ENCODE results near the gene HCK.

HCK gene

DNA sequence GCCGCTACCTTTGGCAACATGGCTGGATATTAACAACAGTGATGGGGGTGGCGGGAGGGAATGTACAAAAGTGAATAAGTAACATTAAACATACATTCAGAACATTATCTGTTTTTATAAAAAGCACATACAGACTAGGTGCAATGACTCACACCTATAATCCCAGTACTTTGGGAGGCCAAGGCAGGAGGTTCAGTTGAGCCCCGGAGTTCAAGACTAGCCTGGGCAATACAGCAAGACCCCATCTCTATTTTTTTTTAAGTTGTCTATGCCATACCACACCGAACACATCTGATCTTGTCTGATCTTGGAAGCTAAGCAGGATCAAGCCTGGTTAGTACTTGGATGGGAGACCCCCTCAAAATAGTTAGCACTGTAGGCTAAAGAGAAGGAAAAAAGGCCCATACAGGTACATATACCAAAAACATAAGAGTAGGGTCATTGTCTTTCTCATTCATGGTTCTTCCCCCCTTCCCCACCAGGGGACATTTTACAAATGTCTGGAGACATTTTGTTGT, 1.7 kb upstream of the HCK start:
- Histone ChIP-seq H3K27me3 (ENCODE audit: insufficient read depth, low read length) (peaks cover 82% of the 10 kb centered on the region), H3K27ac (ENCODE audit: low read depth, low read length) (no peak overlapping the region)

DNA sequence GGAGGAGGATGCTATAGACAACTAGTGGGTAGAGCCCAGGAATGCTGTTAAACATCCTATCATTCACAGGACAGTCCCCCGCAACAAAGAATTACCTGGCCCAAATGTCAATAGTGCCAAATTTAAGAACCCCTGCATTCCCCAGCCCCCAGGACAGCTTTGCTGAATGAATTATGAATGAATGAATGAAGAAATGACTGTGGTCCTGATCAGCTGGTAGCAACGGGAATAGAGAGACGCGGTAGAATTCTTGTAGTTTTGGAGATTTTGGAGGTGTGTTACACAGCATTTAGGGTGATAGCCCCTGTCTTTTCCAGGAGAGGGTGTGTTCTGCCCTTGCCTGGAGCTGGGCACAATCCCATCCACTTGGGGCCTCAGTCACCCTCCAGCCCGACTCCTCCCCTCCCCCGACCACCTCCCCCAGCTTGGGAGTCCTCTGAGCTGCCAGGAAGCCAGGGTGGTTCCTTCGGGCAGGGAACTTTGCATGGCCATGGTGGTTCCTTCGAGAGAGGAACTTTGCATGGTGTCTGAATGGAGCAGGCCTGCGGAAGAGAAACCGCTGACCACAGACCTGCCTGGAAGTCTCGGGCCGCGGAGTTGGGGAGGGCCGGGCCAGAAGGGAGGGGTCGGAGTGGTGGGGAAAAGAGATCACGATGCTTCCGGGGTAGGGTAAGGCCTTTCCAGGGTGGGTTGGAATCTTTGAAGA, 1.0 kb upstream of the HCK start:
- no peak overlapping the region for H2AFZ ChIP-seq (ENCODE audit: low read length, unreplicated experiment)
- H3K36me3 ChIP-seq (ENCODE audit: insufficient read depth, low read length) = no peaks in the 10 kb centered on the region
- no peak overlapping the region for H3K27ac ChIP-seq (ENCODE audit: low read depth, low read length)
- no peak overlapping the region for H3K4me3 ChIP-seq (ENCODE audit: low read depth, low read length)
- no peaks in the 10 kb centered on the region for H3K79me2 ChIP-seq (ENCODE audit: control insufficient read depth, insufficient read depth, low read length, unreplicated experiment)
- no peaks in the 10 kb centered on the region for H3K4me1 ChIP-seq (ENCODE audit: control insufficient read depth, insufficient read depth, low read length, unreplicated experiment)
- H3K27me3 ChIP-seq (ENCODE audit: insufficient read depth, low read length) = peaks cover 85% of the 10 kb centered on the region

More for the DNA sequence above, 1.7 kb upstream of the HCK start:
- Histone ChIP-seq H3K79me2 (ENCODE audit: control insufficient read depth, insufficient read depth, low read length, unreplicated experiment) (no peaks in the 10 kb centered on the region), H2AFZ (ENCODE audit: low read length, unreplicated experiment) (no peak overlapping the region), H3K36me3 (ENCODE audit: insufficient read depth, low read length) (no peaks in the 10 kb centered on the region), H3K4me3 (ENCODE audit: low read depth, low read length) (no peak overlapping the region), H3K4me1 (ENCODE audit: control insufficient read depth, insufficient read depth, low read length, unreplicated experiment) (no peaks in the 10 kb centered on the region)

DNA sequence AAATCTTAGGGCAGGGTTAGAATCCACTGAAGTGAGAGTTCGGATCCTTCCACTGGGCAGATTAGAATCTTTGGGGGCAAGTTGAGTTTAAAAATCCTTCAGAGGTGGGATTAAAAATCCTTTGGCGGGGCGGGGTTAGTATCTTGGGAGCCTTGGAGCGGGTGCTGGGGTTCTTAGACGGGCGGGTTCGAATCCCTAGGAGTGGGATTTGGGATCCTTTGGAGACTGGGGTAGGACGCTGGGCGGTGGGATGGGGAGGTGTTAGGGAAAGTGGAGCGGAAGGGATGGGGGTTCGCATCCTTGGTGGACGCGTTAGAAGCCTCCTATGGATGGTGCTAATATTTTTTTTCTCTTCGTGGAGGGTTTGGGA, 337 bp upstream of the HCK start:
- no peaks in the 10 kb centered on the region for H3K36me3 ChIP-seq (ENCODE audit: insufficient read depth, low read length)
- H3K27ac ChIP-seq (ENCODE audit: low read depth, low read length) = no peak overlapping the region
- no peak overlapping the region for H3K4me3 ChIP-seq (ENCODE audit: low read depth, low read length)
- H3K79me2 ChIP-seq (ENCODE audit: control insufficient read depth, insufficient read depth, low read length, unreplicated experiment) = no peaks in the 10 kb centered on the region
- H3K27me3 ChIP-seq (ENCODE audit: insufficient read depth, low read length) = peaks cover 80% of the 10 kb centered on the region
- no peak overlapping the region for H2AFZ ChIP-seq (ENCODE audit: low read length, unreplicated experiment)
- no peaks in the 10 kb centered on the region for H3K4me1 ChIP-seq (ENCODE audit: control insufficient read depth, insufficient read depth, low read length, unreplicated experiment)

DNA sequence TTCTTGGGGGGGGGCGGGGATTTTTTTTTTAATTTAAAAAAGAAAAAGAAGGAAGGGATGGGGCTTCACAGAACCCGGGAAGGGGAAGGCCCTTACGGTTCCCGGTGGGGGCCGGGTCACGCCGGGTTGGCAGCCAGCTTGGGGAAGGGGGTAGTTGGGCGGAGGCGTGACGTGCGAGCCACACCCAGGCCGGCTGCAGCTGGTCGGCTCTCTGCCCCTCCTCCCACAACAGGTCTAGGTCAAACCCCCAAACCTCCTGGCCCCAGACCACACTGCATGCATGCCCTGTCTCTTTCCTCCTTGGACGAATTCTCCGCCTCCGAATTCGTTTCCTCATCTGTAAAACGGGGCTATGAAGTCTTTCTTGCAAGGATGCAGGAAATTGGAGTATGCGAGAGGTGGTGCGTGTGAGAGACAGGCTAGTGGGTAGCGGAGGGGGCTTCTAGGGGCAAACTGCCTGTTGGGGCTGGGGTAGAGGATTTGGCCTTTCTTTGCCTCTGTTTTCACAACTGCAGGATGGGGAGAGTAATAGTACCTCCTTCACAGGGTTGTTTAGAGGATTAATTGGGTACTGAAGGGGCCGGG, 828 bp downstream of the HCK start:
- no peaks in the 10 kb centered on the region for H3K36me3 ChIP-seq (ENCODE audit: insufficient read depth, low read length)
- H3K4me3 ChIP-seq (ENCODE audit: low read depth, low read length) = no peak overlapping the region
- H3K4me1 ChIP-seq (ENCODE audit: control insufficient read depth, insufficient read depth, low read length, unreplicated experiment) = no peaks in the 10 kb centered on the region
- H3K79me2 ChIP-seq (ENCODE audit: control insufficient read depth, insufficient read depth, low read length, unreplicated experiment) = no peaks in the 10 kb centered on the region
- H3K27ac ChIP-seq (ENCODE audit: low read depth, low read length) = no peak overlapping the region
- H3K27me3 ChIP-seq (ENCODE audit: insufficient read depth, low read length) = peaks cover 85% of the 10 kb centered on the region
- no peak overlapping the region for H2AFZ ChIP-seq (ENCODE audit: low read length, unreplicated experiment)

DNA sequence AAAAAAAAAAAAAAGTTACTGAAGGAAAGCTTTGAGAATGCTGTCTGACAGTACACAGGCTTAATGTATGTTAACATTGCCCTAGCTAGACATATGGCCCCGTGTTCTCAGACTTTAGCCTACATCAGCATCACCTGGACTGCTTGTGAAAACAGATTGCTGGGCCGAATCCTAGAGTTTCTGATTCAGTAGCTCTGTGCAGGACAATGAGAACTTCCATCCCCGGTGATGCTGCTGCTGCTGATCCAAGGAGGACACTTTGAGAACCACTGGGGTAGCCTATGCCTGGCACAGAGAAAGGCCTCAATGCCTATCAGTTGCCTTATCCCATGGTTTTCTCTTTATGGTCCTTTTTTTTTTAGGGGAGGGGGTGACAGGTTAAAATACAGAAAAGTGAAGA, 1.6 kb downstream of the HCK start:
- Histone ChIP-seq H3K79me2 (ENCODE audit: control insufficient read depth, insufficient read depth, low read length, unreplicated experiment) (no peaks in the 10 kb centered on the region), H3K27ac (ENCODE audit: low read depth, low read length) (no peak overlapping the region), H3K36me3 (ENCODE audit: insufficient read depth, low read length) (no peaks in the 10 kb centered on the region), H3K4me1 (ENCODE audit: control insufficient read depth, insufficient read depth, low read length, unreplicated experiment) (no peaks in the 10 kb centered on the region), H3K27me3 (ENCODE audit: insufficient read depth, low read length) (peaks cover 84% of the 10 kb centered on the region), H2AFZ (ENCODE audit: low read length, unreplicated experiment) (no peak overlapping the region), H3K4me3 (ENCODE audit: low read depth, low read length) (no peak overlapping the region)

DNA sequence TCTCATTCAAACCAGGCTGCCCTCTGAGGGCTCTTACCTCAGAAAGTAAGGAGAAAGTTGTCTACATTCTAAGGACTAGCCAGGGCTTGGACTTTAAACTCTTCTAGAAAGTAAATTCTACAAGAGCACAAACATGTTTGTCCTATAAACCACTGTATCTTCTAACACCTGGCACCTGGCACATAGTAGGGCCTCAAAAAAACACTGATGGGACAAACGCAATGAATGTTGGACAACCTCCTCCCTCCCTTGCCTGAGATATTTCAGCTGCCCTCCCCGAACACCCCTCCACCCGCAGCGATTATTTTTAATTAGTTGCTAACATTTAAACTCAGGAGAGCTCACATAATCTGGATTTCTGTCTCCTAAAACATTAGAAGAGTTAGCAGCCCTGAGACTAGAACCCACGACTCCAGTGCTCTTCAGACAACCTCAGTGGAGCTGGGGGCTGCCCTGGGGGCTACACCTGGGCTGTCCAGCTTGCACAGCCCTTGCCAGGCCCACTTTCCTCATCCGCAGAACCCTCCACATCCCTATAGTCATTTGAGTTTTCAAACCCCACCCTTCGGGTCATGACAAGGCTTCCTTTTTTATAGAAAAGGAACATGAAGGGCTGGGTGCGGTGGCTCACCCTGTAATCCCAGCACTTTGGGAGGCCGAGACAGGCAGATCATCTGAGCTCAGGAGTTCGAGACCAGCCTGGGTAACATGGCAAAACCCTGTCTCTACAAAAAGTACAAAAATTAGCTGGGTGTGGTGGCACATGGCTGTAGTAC, 4.9 kb downstream of the HCK start:
- Histone ChIP-seq H2AFZ (ENCODE audit: low read length, unreplicated experiment) (no peak overlapping the region), H3K4me1 (ENCODE audit: control insufficient read depth, insufficient read depth, low read length, unreplicated experiment) (no peaks in the 10 kb centered on the region), H3K36me3 (ENCODE audit: insufficient read depth, low read length) (no peaks in the 10 kb centered on the region), H3K27ac (ENCODE audit: low read depth, low read length) (no peak overlapping the region), H3K4me3 (ENCODE audit: low read depth, low read length) (no peak overlapping the region), H3K27me3 (ENCODE audit: insufficient read depth, low read length) (peaks cover 78% of the 10 kb centered on the region), H3K79me2 (ENCODE audit: control insufficient read depth, insufficient read depth, low read length, unreplicated experiment) (no peaks in the 10 kb centered on the region)

DNA sequence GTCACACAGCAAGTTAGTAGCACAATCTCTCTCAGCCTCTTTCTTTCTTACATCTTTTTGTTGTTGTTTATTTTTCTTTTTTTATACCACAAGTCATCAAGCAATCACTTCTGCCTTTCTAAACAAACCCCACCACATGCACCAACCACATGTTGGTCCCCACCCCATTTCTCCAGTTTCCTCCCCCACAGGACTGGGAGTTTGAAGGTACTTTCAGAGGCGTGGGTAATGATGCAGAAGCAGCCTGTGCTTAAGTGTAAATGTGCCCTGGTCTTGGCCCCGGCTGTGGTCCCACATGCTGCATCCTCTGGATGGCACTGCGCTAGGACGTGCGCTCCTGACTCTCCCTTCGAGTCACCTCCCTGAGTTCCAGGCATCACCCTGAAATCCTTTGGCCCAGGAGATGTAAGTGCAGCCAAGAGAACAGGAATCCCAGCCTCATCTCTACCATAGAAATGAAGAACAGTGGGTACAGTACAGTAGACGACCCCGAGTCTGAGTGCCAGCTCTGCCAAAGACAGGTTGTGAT, 5.7 kb downstream of the HCK start:
- no peaks in the 10 kb centered on the region for H3K4me1 ChIP-seq (ENCODE audit: control insufficient read depth, insufficient read depth, low read length, unreplicated experiment)
- H3K27me3 ChIP-seq (ENCODE audit: insufficient read depth, low read length) = peaks cover 77% of the 10 kb centered on the region
- H3K36me3 ChIP-seq (ENCODE audit: insufficient read depth, low read length) = no peaks in the 10 kb centered on the region
- H3K79me2 ChIP-seq (ENCODE audit: control insufficient read depth, insufficient read depth, low read length, unreplicated experiment) = no peaks in the 10 kb centered on the region
- H3K4me3 ChIP-seq (ENCODE audit: low read depth, low read length) = no peak overlapping the region
- no peak overlapping the region for H3K27ac ChIP-seq (ENCODE audit: low read depth, low read length)
- H2AFZ ChIP-seq (ENCODE audit: low read length, unreplicated experiment) = no peak overlapping the region

DNA sequence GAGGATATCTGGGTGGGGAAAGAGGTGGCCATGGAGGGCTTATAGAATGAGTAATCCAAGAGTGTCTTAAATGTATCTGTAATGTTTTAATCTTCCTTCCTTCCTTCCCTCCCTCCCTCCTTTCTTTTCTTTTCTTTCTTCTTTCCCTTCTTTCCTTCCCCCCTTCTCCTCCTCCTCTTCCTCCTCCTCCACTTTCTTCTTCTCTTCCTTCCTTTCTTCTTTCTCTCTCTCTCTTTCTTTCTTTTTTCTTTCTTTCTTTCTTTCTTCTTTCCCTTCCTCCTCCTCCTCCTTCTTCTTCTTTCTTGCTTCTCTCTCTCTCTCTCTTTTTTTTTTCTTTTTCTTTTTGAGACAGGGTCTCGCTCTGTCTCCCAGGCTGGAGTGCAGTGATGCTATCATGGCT, 7.1 kb downstream of the HCK start:
- no peak overlapping the region for H3K27ac ChIP-seq (ENCODE audit: low read depth, low read length)
- H3K27me3 ChIP-seq (ENCODE audit: insufficient read depth, low read length) = peaks cover 73% of the 10 kb centered on the region

DNA sequence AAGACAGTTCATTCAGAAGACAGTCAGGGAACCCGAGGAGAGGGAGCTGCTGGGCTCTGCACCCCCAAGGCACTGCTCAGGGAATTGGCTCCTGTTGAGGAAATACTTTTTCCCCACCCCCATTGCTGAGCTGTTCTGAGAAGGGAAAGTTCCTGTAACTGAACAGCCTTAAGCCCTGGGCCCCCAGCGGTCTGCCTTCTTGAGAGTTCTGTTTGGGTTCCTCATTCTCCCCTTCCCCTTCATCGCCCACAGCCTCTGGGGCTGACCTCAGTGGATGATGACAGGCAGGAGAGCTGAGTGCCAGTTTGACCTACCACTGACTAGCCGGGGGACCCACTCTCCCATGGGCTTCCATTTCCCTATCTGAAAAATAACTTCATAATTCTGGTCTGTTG, 10.7 kb downstream of the HCK start:
- H3K36me3 ChIP-seq (ENCODE audit: insufficient read depth, low read length) = no peaks in the 10 kb centered on the region
- H2AFZ ChIP-seq (ENCODE audit: low read length, unreplicated experiment) = no peak overlapping the region
- no peak overlapping the region for H3K27ac ChIP-seq (ENCODE audit: low read depth, low read length)

More for the DNA sequence above, 7.1 kb downstream of the HCK start:
- Histone ChIP-seq H3K79me2 (ENCODE audit: control insufficient read depth, insufficient read depth, low read length, unreplicated experiment) (no peaks in the 10 kb centered on the region), H3K4me3 (ENCODE audit: low read depth, low read length) (no peak overlapping the region), H3K4me1 (ENCODE audit: control insufficient read depth, insufficient read depth, low read length, unreplicated experiment) (no peaks in the 10 kb centered on the region), H3K36me3 (ENCODE audit: insufficient read depth, low read length) (no peaks in the 10 kb centered on the region), H2AFZ (ENCODE audit: low read length, unreplicated experiment) (no peak overlapping the region)

DNA sequence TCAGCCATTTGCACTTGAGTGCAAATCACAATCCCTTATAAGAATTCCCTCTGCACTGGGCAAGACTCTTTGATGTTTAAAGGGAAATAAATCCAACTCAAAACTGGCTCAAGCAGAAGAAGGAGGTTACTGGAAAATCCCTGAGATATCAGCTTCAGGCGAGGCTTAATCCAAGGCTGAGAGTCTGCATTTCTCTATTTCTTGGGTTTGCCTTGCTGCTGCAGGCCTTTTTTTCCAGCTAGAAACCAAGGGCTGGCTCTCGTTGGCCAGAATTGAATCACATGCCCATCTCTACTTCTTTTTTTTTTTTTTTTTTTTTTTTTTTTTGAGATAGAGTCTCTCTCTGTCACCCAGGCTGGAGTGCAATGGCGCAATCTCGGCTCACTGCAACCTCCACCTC, 11.7 kb downstream of the HCK start:
- peaks cover 48% of the 10 kb centered on the region for H3K27me3 ChIP-seq (ENCODE audit: insufficient read depth, low read length)

More for the DNA sequence above, 10.7 kb downstream of the HCK start:
- Histone ChIP-seq H3K4me3 (ENCODE audit: low read depth, low read length) (no peak overlapping the region), H3K79me2 (ENCODE audit: control insufficient read depth, insufficient read depth, low read length, unreplicated experiment) (no peaks in the 10 kb centered on the region), H3K27me3 (ENCODE audit: insufficient read depth, low read length) (peaks cover 55% of the 10 kb centered on the region), H3K4me1 (ENCODE audit: control insufficient read depth, insufficient read depth, low read length, unreplicated experiment) (peaks cover 5% of the 10 kb centered on the region)

More for the DNA sequence above, 11.7 kb downstream of the HCK start:
- H3K36me3 ChIP-seq (ENCODE audit: insufficient read depth, low read length) = no peaks in the 10 kb centered on the region
- no peak overlapping the region for H3K27ac ChIP-seq (ENCODE audit: low read depth, low read length)
- H2AFZ ChIP-seq (ENCODE audit: low read length, unreplicated experiment) = no peak overlapping the region
- peaks cover 5% of the 10 kb centered on the region for H3K4me1 ChIP-seq (ENCODE audit: control insufficient read depth, insufficient read depth, low read length, unreplicated experiment)
- no peaks in the 10 kb centered on the region for H3K79me2 ChIP-seq (ENCODE audit: control insufficient read depth, insufficient read depth, low read length, unreplicated experiment)
- H3K4me3 ChIP-seq (ENCODE audit: low read depth, low read length) = no peak overlapping the region

Measured in ACC112 (cell line).